ENCODE results near the gene GPALPP1.

- TF ChIP-seq POLR2AphosphoS5 (IDR thresholded peaks at IDR 0.05; ENCODE audit: low read depth, low read length) (no peak), REST (IDR thresholded peaks at IDR 0.05; ENCODE audit: insufficient read depth in 1 of 2, low read depth in 2 of 2, low read length in 2 of 2) (no peak), SIN3A (IDR thresholded peaks at IDR 0.05; ENCODE audit: borderline replicate concordance, insufficient read depth, low read length) (no peak)
Measured at GRCh38 chr13:45004096-45004495, 14.8 kb downstream of the GPALPP1 start.
